Natural killer cell (primary cell): ENCODE results near the gene CUL3. TPM values are rescaled to one million over a fixed set of nuclear protein-coding genes. Genes with fewer than 3 reads are reported as not detected.

Source experiments
- ATAC-seq, 3 donors: fragments of 150-1000 bp in 2 of 3; fragments of 200-7000 bp in 1 of 3; cut with Tn5 transposase; 1 replicate in 1 of 3; 2 replicates in 2 of 3; pipeline ENCODE4 v1.10.0; 2021; ENCODE audit warnings: mild to moderate bottlenecking in 2 of 3, moderate library complexity in 2 of 3
- DNase-seq, 2 donors: peaks; one replicate each; pipeline versions ENCODE4 v3.0.0 to v3.0.0-alpha.2; 2013 to 2021; ENCODE audit warnings: mixed read lengths in 1 of 2
- H3K27ac ChIP-seq: one replicate; pipeline ENCODE4 v1.5.1; 2013; ENCODE audit warnings: mild to moderate bottlenecking, low read length
- H3K27me3 ChIP-seq: one replicate; pipeline ENCODE4 v1.6.1; 2013; ENCODE audit warnings: low read length; ENCODE audit not compliant: control insufficient read depth, insufficient read depth
- H3K36me3 ChIP-seq: one replicate; pipeline ENCODE4 v1.6.1; 2013; ENCODE audit warnings: low read length; ENCODE audit not compliant: control insufficient read depth, insufficient read depth
- H3K4me1 ChIP-seq: one replicate; pipeline ENCODE4 v1.6.1; 2013; ENCODE audit warnings: low read length; ENCODE audit not compliant: control insufficient read depth, insufficient read depth
- H3K4me3 ChIP-seq: one replicate; pipeline ENCODE4 v1.5.1; 2013; ENCODE audit warnings: low read length
- H3K9me3 ChIP-seq: one replicate; pipeline ENCODE4 v1.6.1; 2013; ENCODE audit warnings: low read length; ENCODE audit not compliant: control insufficient read depth, insufficient read depth
- H3K27ac Mint-ChIP-seq, 2 donors: one replicate each; pipeline ENCODE4 v1.8.0; 2022; ENCODE audit warnings: mild to moderate bottlenecking in 2 of 2, mixed read lengths in 2 of 2, moderate library complexity in 1 of 2
- H3K27me3 Mint-ChIP-seq, 2 donors: one replicate each; pipeline ENCODE4 v1.8.0; 2022; ENCODE audit warnings: low read depth in 2 of 2, mixed read lengths in 2 of 2
- H3K36me3 Mint-ChIP-seq: one replicate; pipeline ENCODE4 v1.8.0; 2022; ENCODE audit warnings: mixed read lengths
- H3K4me1 Mint-ChIP-seq, 2 donors: one replicate each; pipeline ENCODE4 v1.8.0; 2022; ENCODE audit warnings: mixed read lengths in 2 of 2
- H3K4me3 Mint-ChIP-seq: one replicate; pipeline ENCODE4 v1.8.0; 2022; ENCODE audit warnings: mild to moderate bottlenecking, moderate library complexity, mixed read lengths
- H3K9me3 Mint-ChIP-seq, 2 donors: one replicate each; pipeline ENCODE4 v1.8.0; 2022; ENCODE audit warnings: mixed read lengths in 2 of 2
- WGBS: methylation state at CpG from one replicate; pipeline ENCODE4 v1.1.7; 2013; ENCODE audit warnings: missing lambda C conversion rate; ENCODE audit not compliant: insufficient coverage; 5-methylcytosine and 5-hydroxymethylcytosine counted together
- intact Hi-C: fragments of 100-400 bp; cut with micrococcal nuclease; formaldehyde crosslinking; loops from one replicate; pipeline ENCODE4 v1.14.2; 2022
- total RNA-seq, 4 donors: library from RNA; stranded (reverse); fragments of 120-200 nt in 1 of 4; gene quantifications; one replicate each; pipeline versions ENCODE4 v1.2.3 to v1.2.4, GENCODE V29; 2013 to 2022
- TF ChIP-seq, protein P1 (sequence below): fragments of 200-600 bp; IDR thresholded peaks from one replicate; pipeline ENCODE4 v1.8.0; 2022; ENCODE audit warnings: antibody characterized with exemption

The CUL3 gene
- total RNA-seq, 3 donors from 2014 or later (not counting 1 experiment from before 2014, with no cell fraction given): 102 to 125 (median 115) TPM

DNA sequence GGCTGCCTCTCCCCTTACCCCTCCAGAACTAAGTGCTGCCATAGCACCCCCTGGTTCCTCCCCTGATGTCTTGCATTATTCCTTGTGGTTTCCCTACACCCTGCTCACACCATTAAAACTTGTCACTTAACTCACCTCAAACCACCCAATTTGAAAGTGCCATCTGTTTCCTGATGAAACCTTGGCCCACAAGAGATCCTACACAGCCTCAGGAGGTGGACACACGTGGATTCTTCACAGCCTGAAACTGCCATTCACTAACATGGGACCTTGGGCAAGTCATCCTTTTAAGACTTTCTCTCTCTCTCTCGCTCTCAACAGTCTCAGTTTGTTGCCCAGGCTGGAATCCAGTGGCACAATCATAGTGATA is 155.7 kb downstream of the CUL3 start:
- no peak overlapping the region for H3K4me3 Mint-ChIP-seq

DNA sequence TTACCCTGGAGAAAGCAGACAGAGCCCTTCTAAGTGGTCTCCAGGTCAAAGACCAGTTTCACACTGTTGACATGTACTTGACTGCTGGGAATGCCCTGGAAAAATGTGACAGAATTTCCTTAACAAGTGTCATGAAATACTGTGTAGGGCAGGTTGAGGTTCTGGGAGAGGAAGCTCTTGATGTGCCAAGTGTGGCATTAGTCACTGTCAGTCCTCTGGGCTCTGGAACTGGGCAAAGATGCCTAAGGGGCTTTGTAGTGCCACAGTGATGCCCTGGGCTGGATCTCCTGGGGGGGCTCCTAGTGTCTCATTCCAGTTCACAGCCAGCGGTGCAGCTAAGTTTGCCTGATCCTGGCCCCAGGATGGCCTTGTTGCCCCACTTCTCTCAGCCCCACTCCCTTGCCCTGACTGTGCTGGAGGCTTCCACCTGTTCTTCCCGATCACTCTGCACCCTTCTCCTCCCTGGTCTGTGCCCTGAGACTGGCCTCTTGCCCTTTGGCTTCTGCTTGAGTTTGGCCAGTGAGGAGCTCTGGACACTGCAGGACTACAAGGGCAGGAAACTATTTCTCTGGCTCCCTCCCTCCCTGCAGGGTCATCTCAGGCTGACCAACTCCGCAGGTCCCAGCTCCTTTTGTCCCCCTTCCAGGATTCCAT is 156.2 kb downstream of the CUL3 start:
- Mint-ChIP-seq H3K27ac (no peak overlapping the region), H3K4me3 (no peak overlapping the region), H3K36me3 (no peaks in the 10 kb centered on the region), H3K4me1 (peaks cover 0 to 14% of the 10 kb centered on the region in 2 donors), H3K27me3 (peaks cover 5 to 12% of the 10 kb centered on the region in 2 donors), H3K9me3 (peaks cover 0 to 2% of the 10 kb centered on the region in 2 donors)
- DNase-seq (no peak), ATAC-seq (no peak)
- intact Hi-C loops: no loop called here
- 66% methylated on average over 3 of the region's 3 CpGs for WGBS
- Histone ChIP-seq H3K27me3 (no peaks in the 10 kb centered on the region), H3K36me3 (no peaks in the 10 kb centered on the region), H3K9me3 (no peaks in the 10 kb centered on the region), H3K4me1 (no peaks in the 10 kb centered on the region), H3K4me3 (no peak overlapping the region), H3K27ac (no peak overlapping the region)
- TF ChIP-seq, protein P1, sequence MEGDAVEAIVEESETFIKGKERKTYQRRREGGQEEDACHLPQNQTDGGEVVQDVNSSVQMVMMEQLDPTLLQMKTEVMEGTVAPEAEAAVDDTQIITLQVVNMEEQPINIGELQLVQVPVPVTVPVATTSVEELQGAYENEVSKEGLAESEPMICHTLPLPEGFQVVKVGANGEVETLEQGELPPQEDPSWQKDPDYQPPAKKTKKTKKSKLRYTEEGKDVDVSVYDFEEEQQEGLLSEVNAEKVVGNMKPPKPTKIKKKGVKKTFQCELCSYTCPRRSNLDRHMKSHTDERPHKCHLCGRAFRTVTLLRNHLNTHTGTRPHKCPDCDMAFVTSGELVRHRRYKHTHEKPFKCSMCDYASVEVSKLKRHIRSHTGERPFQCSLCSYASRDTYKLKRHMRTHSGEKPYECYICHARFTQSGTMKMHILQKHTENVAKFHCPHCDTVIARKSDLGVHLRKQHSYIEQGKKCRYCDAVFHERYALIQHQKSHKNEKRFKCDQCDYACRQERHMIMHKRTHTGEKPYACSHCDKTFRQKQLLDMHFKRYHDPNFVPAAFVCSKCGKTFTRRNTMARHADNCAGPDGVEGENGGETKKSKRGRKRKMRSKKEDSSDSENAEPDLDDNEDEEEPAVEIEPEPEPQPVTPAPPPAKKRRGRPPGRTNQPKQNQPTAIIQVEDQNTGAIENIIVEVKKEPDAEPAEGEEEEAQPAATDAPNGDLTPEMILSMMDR: no peak

More for the DNA sequence above, 155.7 kb downstream of the CUL3 start:
- H3K36me3 ChIP-seq: no peaks in the 10 kb centered on the region
- no peak for ATAC-seq
- Mint-ChIP-seq H3K27me3 (peaks cover under 1 to 12% of the 10 kb centered on the region in 2 donors), H3K4me1 (peaks cover 0 to 14% of the 10 kb centered on the region in 2 donors), H3K9me3 (peaks cover 0 to 2% of the 10 kb centered on the region in 2 donors), H3K27ac (no peak overlapping the region), H3K36me3 (no peaks in the 10 kb centered on the region)
- no peak overlapping the region for H3K4me3 ChIP-seq
- H3K27ac ChIP-seq: no peak overlapping the region
- no peaks in the 10 kb centered on the region for H3K27me3 ChIP-seq
- no peaks in the 10 kb centered on the region for H3K9me3 ChIP-seq
- WGBS: 4% methylated on average over 1 of the region's 2 CpGs
- no peak for DNase-seq
- no peaks in the 10 kb centered on the region for H3K4me1 ChIP-seq
- intact Hi-C loops: no loop called here
- TF ChIP-seq, protein P1: no peak

- Mint-ChIP-seq H3K27me3 (peaks cover 13 to 14% of the 10 kb centered on the region in 2 donors), H3K4me3 (no peak overlapping the region), H3K27ac (no peak overlapping the region), H3K36me3 (no peaks in the 10 kb centered on the region), H3K4me1 (peaks cover 0 to 13% of the 10 kb centered on the region in 2 donors), H3K9me3 (peaks cover 0 to 2% of the 10 kb centered on the region in 2 donors)
- Histone ChIP-seq H3K36me3 (no peaks in the 10 kb centered on the region), H3K9me3 (no peaks in the 10 kb centered on the region), H3K27ac (no peak overlapping the region), H3K4me1 (no peaks in the 10 kb centered on the region), H3K4me3 (no peak overlapping the region), H3K27me3 (no peaks in the 10 kb centered on the region)
- TF ChIP-seq, protein P1: no peak
- intact Hi-C loops: no loop called here
- WGBS: 68% methylated on average over 3 of the region's 4 CpGs
- no peak for ATAC-seq
- no peak for DNase-seq
Observed at GRCh38 chr2:224427471-224427870, 157.7 kb downstream of the CUL3 start.

- Mint-ChIP-seq H3K36me3 (no peaks in the 10 kb centered on the region), H3K4me3 (no peak overlapping the region), H3K4me1 (peaks cover 0 to 8% of the 10 kb centered on the region in 2 donors), H3K27ac (no peak overlapping the region), H3K27me3 (peaks cover 13 to 14% of the 10 kb centered on the region in 2 donors), H3K9me3 (peaks cover 0 to 2% of the 10 kb centered on the region in 2 donors)
- Histone ChIP-seq H3K36me3 (no peaks in the 10 kb centered on the region), H3K4me3 (no peak overlapping the region), H3K9me3 (no peaks in the 10 kb centered on the region), H3K4me1 (no peaks in the 10 kb centered on the region), H3K27ac (no peak overlapping the region), H3K27me3 (no peaks in the 10 kb centered on the region)
- TF ChIP-seq, protein P1: no peak
- DNase-seq (no peak), ATAC-seq (no peak)
- 67% methylated on average over 3 of the region's 3 CpGs for WGBS
- intact Hi-C loops: no loop called here
Observed at GRCh38 chr2:224426656-224427055, 158.5 kb downstream of the CUL3 start.
